Epithelial cell of prostate (primary cell): Measurements from ENCODE around the gene PPFIA4.
A peak's percentile ranks its signal among the peaks of the same experiment; 100 is the strongest.

Experiments
- DNase-seq: peaks from one replicate; pipeline ENCODE4 v3.0.0-alpha.2; 2011; ENCODE audit warnings: low read depth, low spot score
- H3K27ac ChIP-seq: fragments of 450-650 bp; 2 replicates; pipeline ENCODE4 v1.5.1; 2017; ENCODE audit warnings: mild to moderate bottlenecking

PPFIA4 gene

GRCh38 chr1:203038891-203039608, 12.8 kb downstream of the PPFIA4 start:
- no peak for DNase-seq
- H3K27ac ChIP-seq, result no peak overlapping the region

GRCh38 chr1:203039609-203040512, 13.6 kb downstream of the PPFIA4 start:
- H3K27ac ChIP-seq, result no peak overlapping the region
- DNase-seq, result peak; percentile 16

GRCh38 chr1:203040513-203041275, 14.4 kb downstream of the PPFIA4 start:
- no peak overlapping the region for H3K27ac ChIP-seq
- no peak for DNase-seq

- DNase-seq, result no peak
Measured at GRCh38 chr1:203041351-203041932, 15.2 kb downstream of the PPFIA4 start.

GRCh38 chr1:203043830-203044545, 17.7 kb downstream of the PPFIA4 start:
- no peak for DNase-seq
- no peak overlapping the region for H3K27ac ChIP-seq

More at GRCh38 chr1:203041351-203041932, 15.2 kb downstream of the PPFIA4 start:
- no peak overlapping the region for H3K27ac ChIP-seq

- no peak for DNase-seq
- H3K27ac ChIP-seq, result no peak overlapping the region
Measured at GRCh38 chr1:203044546-203045250, 18.4 kb downstream of the PPFIA4 start.

GRCh38 chr1:203045336-203045735, 19.0 kb downstream of the PPFIA4 start:
- DNase-seq, result no peak
- no peak overlapping the region for H3K27ac ChIP-seq

GRCh38 chr1:203045821-203046594, 19.7 kb downstream of the PPFIA4 start:
- DNase-seq, result no peak
- no peak overlapping the region for H3K27ac ChIP-seq

GRCh38 chr1:203046984-203047630, 20.8 kb downstream of the PPFIA4 start:
- no peak overlapping the region for H3K27ac ChIP-seq
- DNase-seq, result peak; percentile 29

- no peak for DNase-seq
Measured at GRCh38 chr1:203048086-203048485, 21.8 kb downstream of the PPFIA4 start.

GRCh38 chr1:203048555-203049051, 22.3 kb downstream of the PPFIA4 start:
- DNase-seq, result no peak
- no peak overlapping the region for H3K27ac ChIP-seq

More at GRCh38 chr1:203048086-203048485, 21.8 kb downstream of the PPFIA4 start:
- H3K27ac ChIP-seq, result no peak overlapping the region

GRCh38 chr1:203049077-203049476, 22.8 kb downstream of the PPFIA4 start:
- DNase-seq, result no peak
- no peak overlapping the region for H3K27ac ChIP-seq

GRCh38 chr1:203049576-203050180, 23.4 kb downstream of the PPFIA4 start:
- H3K27ac ChIP-seq, result no peak overlapping the region
- no peak for DNase-seq

GRCh38 chr1:203050826-203051225, 24.5 kb downstream of the PPFIA4 start:
- DNase-seq, result no peak

GRCh38 chr1:203051841-203052324, 25.6 kb downstream of the PPFIA4 start:
- no peak for DNase-seq
- H3K27ac ChIP-seq, result no peak overlapping the region

More at GRCh38 chr1:203050826-203051225, 24.5 kb downstream of the PPFIA4 start:
- no peak overlapping the region for H3K27ac ChIP-seq

GRCh38 chr1:203052601-203053000, 26.3 kb downstream of the PPFIA4 start:
- no peak for DNase-seq
- no peak overlapping the region for H3K27ac ChIP-seq

GRCh38 chr1:203054184-203054583, 27.9 kb downstream of the PPFIA4 start:
- H3K27ac ChIP-seq, result no peak overlapping the region
- DNase-seq, result no peak
